GM20431 (cell line): ENCODE results near the gene TLL1.

ENCODE experiments used
- in situ Hi-C: fragments of 300-500 bp; cut with MseI, MboI; formaldehyde crosslinking; loops from one replicate; pipeline ENCODE4 v1.15.0; 2020; ENCODE audit warnings: low sequenced_read_pairs; ENCODE audit not compliant: unreplicated experiment

Gene TLL1

GRCh38 chr4:166128403-166128802, 255.4 kb downstream of the TLL1 start:
- in situ Hi-C loops: no loop called here

- in situ Hi-C loops: no loop called here
These were observed 261.2 kb downstream of the TLL1 start for GRCh38 chr4:166134285-166134684.

GRCh38 chr4:166140951-166141350, 267.9 kb downstream of the TLL1 start:
- in situ Hi-C loops: no loop called here

GRCh38 chr4:166143227-166143626, 270.2 kb downstream of the TLL1 start:
- in situ Hi-C loops: no loop called here

- in situ Hi-C loops: no loop called here
These were observed 271.6 kb downstream of the TLL1 start for GRCh38 chr4:166144607-166145006.

- in situ Hi-C loops: no loop called here
These were observed 273.9 kb downstream of the TLL1 start for GRCh38 chr4:166146806-166147540.
